Bone marrow (tissue), 2 donors: ENCODE measurements around the gene RNF31.

ENCODE experiments used
- DNase-seq, 2 donors: peaks; one replicate each; lab custom pipeline; 2025; lab: John Stamatoyannopoulos, UW

Gene RNF31

GRCh38 chr14:24116128-24116814 is 31.0 kb upstream of the RNF31 start:
- DNase-seq = no peak

DNA sequence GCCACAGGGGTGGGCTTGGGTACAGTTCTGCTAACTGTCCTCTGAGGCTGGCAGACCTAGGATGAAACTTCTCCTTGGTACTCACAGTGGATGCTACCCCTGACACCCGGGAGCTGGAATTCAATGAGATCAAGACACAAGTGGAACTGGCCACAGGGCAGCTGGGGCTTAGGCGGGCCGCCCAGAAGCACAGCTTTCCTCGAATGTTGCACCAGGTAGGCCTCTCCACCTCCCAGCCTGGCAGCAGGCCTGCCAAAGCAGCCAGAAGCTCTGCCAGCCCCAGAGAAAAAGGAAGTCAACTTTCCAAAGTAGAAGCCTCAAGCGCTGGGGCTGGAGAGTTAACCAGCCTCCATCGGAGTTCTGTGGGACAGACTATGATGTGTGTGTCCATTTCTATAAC is 30.1 kb upstream of the RNF31 start:
- no peak for DNase-seq

GRCh38 chr14:24119691-24120090 is 27.6 kb upstream of the RNF31 start:
- no peak for DNase-seq

- no peak for DNase-seq
These were observed 26.1 kb upstream of the RNF31 start for GRCh38 chr14:24121210-24121609.

DNA sequence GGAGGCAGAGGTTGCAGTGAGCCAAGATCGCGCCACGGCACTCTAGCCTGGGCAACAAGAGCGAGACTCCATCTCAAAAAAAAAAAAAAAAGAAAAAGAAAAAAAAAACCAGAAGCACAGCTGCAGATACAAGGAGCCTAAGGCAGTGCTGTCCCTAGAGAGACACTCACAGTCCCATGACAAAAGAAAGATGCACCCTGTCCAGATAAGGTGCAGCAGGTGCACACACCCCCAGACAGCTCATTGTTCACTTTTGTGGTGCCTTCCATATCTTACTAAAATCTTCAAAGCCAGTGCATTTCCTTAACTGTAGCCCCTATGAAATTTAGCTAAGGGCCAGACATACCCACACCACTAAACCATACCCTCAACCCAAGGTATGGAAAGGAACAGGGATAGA is 24.9 kb upstream of the RNF31 start:
- DNase-seq = no peak

DNA sequence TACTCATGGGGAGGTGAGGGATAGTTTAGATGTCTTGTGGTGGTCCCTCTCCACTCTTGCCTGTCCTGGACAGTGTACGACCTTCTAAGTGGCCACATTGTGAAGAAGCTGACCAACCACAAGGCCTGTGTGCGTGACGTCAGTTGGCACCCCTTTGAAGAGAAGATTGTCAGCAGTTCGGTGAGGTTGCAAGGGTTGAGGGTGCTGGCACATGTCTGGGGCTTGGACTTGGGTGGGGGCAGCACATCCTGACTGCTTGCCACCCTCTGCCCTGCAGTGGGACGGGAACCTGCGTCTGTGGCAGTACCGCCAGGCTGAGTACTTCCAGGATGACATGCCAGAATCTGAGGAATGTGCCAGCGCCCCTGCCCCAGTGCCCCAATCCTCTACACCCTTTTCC is 24.4 kb upstream of the RNF31 start:
- DNase-seq = no peak

GRCh38 chr14:24123424-24124417 is 23.6 kb upstream of the RNF31 start:
- no peak for DNase-seq

DNA sequence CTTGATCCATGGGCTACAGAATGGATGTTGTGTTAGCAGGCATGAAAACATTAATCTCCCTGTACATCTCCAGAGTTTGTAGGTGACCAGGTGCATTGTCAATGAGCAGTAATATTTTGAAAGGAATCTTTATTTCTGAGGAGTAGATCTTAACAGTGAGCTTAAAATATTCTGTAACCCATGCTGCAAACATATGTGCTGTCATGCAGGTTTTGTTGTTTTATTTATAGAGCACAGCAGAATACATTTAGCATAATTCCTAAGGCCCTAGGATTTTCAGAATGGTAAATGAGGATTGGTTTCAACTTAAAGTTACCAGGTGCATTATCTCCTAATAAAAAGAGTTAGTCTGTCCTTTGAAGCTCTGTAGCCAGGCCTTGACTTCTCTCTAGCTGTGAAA is 20.4 kb upstream of the RNF31 start:
- DNase-seq = no peak

- DNase-seq = no peak
These were observed 19.6 kb upstream of the RNF31 start for GRCh38 chr14:24127673-24128072.

- no peak for DNase-seq
These were observed 17.8 kb upstream of the RNF31 start for GRCh38 chr14:24129410-24129998.

- no peak for DNase-seq
These were observed 16.9 kb upstream of the RNF31 start, which contains the start of gene FITM1 for GRCh38 chr14:24130380-24130716. Gene FITM1, plus strand, starts transcription at chr14:24130659. Its CDS starts 905 bp downstream, at chr14:24131564.

GRCh38 chr14:24130717-24131548 is 16.4 kb upstream of the RNF31 start:
- DNase-seq = no peak

- DNase-seq = no peak
These were observed 15.7 kb upstream of the RNF31 start for GRCh38 chr14:24131549-24131966.

GRCh38 chr14:24132061-24132685 is 15.1 kb upstream of the RNF31 start:
- DNase-seq = no peak

DNA sequence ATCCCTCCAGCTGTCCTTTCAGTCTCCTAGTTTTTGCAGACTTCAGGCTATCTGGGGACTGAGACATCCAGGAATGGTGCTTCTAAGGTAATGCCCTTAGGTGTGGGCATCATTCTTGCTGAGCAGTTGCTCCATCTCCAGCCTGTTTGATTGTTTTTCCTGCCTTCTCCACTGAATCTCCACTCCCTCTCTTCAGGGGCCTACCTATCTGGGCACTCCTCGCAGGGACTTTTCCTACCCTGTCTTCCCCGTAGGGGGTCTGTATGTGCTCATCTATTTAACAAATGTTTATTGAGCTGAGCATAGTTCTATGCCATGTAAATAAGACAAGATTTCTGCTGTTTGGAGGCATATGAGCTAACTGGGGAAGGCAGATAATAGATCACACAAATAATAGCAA is 14.3 kb upstream of the RNF31 start:
- no peak for DNase-seq

- DNase-seq = no peak
These were observed 13.6 kb upstream of the RNF31 start for GRCh38 chr14:24133735-24134134.

GRCh38 chr14:24135584-24135833 is 11.8 kb upstream of the RNF31 start:
- DNase-seq = no peak

DNA sequence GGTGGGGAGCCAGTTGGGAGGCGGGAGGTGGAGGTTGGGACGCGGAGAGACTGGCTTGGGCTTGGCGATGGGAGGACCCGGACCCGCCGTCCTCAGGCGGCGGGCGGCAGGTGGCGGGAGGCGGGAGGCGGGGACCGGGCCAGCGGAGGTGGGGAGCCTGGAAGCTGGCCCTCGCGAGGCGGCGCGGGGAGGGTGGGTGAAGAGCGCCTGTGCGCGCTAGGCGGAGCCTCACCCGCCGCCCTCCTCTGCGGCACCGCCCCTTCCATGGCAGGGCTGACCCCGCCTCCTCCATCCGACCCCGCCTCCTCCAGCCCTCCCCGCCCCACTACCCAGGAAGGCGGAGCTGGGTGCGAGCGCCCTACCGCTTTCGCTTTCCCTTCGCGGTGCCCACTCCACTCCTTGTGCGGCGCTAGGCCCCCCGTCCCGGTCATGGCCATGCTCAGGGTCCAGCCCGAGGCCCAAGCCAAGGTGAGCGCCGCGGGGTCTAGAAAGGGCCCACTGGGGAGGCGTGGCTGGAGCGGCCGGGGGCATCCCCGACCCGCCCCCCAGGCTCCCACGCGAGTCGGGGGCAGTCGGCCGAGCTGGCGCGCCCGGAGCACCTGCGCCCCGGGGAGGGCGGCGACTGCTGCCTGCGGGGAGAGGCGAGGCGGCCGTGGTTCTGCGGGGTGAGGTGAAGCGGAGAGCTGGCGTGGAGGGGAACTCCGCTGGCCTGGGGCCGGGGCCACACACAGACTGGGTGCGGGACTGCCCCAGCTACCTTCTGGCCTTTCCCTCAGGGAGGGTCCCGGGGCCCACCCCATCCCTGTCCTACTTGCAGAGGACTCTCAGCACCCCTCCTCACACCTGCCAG is 11.2 kb upstream of the RNF31 start, which contains the start of gene PSME1:
Gene PSME1 (plus strand): TSS at position 361 of the 850 bp plus-strand sequence. CDS start 69 bp downstream, at position 430.
- peak; percentile 83 to 93 for DNase-seq

DNA sequence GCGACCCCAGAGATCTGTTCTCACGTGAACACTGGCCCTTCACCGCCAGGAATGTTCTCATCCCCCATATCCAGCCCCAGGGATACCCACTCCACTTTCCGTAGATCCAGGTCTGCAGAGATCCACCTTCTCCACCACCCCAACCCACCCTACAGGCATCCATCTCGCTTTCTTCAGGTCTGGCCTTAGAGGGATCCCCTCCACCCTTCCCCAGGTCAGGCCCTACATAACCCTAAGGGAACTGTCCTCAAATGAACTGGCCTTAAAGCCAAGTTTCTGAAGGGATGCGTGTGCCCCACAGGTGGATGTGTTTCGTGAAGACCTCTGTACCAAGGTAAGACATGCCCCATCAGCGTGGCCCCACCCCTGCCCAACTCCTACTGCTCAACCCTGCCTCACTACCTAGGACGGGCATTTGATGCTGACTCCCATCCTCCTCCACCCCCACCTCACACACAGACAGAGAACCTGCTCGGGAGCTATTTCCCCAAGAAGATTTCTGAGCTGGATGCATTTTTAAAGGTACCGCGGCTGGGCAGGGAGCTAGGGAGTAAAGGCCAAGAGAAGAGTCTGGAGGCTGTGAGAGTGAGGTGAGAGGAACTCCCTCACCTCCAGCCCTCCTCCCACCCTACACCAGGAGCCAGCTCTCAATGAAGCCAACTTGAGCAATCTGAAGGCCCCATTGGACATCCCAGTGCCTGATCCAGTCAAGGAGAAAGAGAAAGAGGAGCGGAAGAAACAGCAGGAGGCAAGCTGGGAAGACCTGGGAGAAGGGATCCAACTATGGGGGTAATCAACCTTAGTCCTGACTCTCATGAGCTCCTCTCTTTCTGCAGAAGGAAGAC is 10.4 kb upstream of the RNF31 start:
- DNase-seq = no peak
